GM13976 (cell line): ENCODE results near the gene EFCAB11.

Source experiments
- DNase-seq: peaks from one replicate; pipeline ENCODE4 v3.0.0; 2012; ENCODE audit warnings: low spot score
- CTCF ChIP-seq: IDR thresholded peaks from 2 replicates; pipeline ENCODE4 v1.5.1; 2012; ENCODE audit warnings: borderline replicate concordance, mild to moderate bottlenecking; ENCODE audit not compliant: insufficient read depth; ENCODE audit errors: extremely low read depth, missing control alignments, control extremely low read depth
- in situ Hi-C: fragments of 300-500 bp; cut with MboI; formaldehyde crosslinking; loops from one replicate; pipeline ENCODE4 v1.12.0; 2022; ENCODE audit warnings: low sequenced_read_pairs, mixed read lengths, inconsistent platforms; ENCODE audit not compliant: unreplicated experiment

Gene EFCAB11

DNA sequence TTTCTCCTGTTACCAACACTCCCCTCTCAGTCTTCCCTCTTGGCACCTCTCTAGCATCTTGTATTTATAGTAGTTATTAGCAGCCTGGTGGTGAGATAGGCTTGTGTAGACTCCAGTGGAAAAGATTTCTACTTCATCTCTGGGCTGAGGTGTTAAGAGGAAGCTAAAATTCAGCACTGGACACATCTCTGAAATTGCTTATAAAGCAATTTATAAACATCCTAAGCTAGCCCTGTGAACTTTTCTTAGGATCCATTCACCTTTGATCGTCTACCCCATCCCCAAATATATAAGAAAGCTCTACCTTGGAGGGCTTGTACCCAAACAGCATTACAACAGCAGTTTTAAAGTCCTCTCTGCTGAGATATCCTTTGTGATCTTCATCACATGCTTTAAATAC, 928 bp downstream of the EFCAB11 start:
- in situ Hi-C loops = no loop called here
- no peak for DNase-seq
- no peak for TF ChIP-seq CTCF

GRCh38 chr14:89952576-89952975, 2.0 kb downstream of the EFCAB11 start:
- DNase-seq = no peak
- TF ChIP-seq CTCF = no peak
- in situ Hi-C loops = no loop called here

DNA sequence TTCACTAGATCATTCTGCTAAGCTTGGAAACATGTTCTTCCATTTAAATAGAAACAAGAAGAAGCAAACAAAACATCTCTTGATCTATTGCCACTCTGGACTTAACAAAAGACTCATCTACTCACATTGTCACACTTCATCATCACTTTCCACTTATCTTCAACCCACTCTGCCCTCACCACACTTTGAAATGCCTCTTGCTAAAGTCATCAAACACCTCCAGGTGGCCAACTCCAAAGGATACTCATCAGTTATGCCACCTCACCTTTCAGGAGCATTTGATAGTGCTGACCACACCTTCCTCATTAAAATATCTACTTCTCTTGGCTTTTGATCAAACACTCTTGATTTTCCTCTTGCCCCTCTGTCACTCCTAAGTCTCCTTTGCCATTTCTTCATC, 7.2 kb downstream of the EFCAB11 start:
- in situ Hi-C loops = no loop called here
- TF ChIP-seq CTCF = no peak
- DNase-seq = no peak

DNA sequence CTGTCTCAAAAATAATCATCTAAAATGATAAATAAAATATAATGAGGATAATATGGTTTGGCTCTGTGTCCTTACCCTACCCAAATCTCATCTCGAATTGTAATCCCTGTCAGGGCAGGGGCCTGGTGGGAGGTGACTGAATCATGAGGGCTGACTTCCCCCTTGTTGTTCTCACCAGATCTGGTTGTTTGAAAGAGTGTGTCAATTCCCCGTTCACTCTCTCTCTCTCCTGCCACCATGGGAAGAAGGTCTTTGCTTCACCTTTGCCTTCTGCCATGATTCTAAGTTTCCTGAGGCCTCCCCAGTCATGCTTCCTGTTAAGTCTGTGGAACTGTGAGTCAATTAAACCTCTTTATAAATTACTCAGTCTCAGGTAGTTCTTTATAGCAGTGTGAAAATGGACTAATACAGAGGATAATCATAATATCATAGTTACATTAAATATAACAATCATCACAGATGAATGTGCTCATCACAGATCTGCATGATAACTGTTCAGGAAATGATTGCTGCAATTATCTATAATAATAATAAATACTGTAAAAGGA, 12.6 kb downstream of the EFCAB11 start:
- DNase-seq = no peak
- in situ Hi-C loops = no loop called here
- TF ChIP-seq CTCF = no peak

DNA sequence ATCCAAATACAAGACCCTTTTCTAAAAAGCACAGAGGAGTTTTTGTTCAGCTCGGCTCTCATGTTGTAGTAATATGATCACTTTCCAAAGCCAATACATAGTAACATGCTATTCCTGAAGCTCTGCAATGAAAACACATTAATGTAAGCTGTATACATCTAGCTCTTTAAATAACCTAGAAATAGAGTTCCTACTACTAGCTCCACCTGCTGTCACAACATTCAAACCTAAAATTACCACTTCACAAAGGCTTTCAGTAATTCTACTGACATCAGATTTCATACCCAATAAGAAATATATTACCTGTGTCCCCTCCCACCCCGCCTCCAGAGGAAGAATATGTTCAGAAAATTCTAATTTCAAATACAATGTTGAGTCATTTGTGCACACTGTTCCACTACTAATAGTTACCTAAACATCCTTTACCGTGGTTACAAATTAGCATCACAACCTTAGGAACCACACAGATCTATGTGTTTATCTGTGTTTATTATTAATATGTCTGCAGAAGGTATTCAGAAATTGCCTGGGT, 17.8 kb downstream of the EFCAB11 start:
- in situ Hi-C loops = no loop called here
- TF ChIP-seq CTCF = no peak

GRCh38 chr14:89933002-89933401, 21.5 kb downstream of the EFCAB11 start:
- in situ Hi-C loops = no loop called here
- no peak for TF ChIP-seq CTCF
- no peak for DNase-seq

More for the DNA sequence above, 17.8 kb downstream of the EFCAB11 start:
- DNase-seq = no peak

DNA sequence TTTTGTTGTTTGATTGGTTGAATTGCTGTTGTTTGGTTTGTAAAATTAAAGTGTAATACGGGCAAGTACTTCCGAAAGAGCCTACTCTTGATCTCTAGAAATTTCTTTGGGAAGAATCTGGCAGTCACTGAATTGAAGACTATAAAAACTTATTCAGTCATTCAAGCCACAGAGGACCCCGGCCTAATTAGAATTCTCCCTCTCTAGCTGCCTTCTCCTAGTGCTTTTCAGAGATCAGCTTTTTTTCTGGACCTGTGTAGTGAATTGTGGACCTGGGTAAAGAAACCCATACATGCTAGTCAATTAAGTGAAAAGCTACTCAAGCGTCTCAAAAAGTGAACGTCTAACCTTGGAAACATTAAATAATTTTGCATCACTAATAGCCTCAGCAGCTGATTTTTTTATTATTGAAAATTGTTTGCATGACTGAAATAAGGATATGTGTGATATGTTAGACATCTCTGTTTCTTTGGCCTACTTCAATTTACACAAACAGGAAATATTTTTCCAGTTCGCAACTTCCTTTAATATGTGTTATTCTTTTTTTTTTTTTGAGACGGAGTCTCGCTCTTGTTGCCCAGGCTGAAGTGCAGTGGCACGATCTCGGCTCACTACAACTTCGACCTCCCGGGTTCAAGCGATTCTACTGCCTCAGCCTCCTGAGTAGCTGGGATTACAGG, 27.2 kb downstream of the EFCAB11 start:
- in situ Hi-C loops = no loop called here
- no peak for DNase-seq
- TF ChIP-seq CTCF = no peak
